GM18951 (cell line): Measurements from ENCODE around the gene MRNIP.

ENCODE experiments used
- POLR2A ChIP-seq: IDR thresholded peaks from 4 replicates; pipeline ENCODE4 v1.6.1; 2011; ENCODE audit warnings: mild to moderate bottlenecking; ENCODE audit not compliant: insufficient read length, insufficient read depth; ENCODE audit errors: extremely low read depth
- in situ Hi-C: fragments of 300-500 bp; cut with MboI; formaldehyde crosslinking; loops from one replicate; pipeline ENCODE4 v1.12.0; 2022; ENCODE audit warnings: low sequenced_read_pairs, mixed read lengths, inconsistent platforms; ENCODE audit not compliant: unreplicated experiment

The MRNIP gene

DNA sequence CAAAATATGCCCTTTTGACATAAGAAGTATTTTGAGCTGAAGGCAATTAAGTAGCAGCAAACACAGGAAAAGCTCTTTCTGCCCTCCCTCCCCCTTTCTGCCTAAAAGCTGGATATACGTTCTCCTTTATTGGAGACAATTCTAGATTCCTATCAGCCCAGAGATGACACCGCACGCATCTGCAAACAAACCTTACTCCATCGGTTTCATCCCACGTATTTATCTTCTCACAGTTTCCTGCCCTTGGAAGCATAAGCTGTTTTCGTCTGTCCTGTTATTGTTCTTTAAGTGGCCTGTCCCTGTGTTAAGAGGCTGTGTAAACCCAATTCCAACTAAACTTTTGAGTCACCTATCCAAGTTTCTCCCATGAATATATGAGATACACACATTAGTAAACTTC is 37.2 kb upstream of the MRNIP start:
- TF ChIP-seq POLR2A: no peak
- in situ Hi-C loops: no loop called here

DNA sequence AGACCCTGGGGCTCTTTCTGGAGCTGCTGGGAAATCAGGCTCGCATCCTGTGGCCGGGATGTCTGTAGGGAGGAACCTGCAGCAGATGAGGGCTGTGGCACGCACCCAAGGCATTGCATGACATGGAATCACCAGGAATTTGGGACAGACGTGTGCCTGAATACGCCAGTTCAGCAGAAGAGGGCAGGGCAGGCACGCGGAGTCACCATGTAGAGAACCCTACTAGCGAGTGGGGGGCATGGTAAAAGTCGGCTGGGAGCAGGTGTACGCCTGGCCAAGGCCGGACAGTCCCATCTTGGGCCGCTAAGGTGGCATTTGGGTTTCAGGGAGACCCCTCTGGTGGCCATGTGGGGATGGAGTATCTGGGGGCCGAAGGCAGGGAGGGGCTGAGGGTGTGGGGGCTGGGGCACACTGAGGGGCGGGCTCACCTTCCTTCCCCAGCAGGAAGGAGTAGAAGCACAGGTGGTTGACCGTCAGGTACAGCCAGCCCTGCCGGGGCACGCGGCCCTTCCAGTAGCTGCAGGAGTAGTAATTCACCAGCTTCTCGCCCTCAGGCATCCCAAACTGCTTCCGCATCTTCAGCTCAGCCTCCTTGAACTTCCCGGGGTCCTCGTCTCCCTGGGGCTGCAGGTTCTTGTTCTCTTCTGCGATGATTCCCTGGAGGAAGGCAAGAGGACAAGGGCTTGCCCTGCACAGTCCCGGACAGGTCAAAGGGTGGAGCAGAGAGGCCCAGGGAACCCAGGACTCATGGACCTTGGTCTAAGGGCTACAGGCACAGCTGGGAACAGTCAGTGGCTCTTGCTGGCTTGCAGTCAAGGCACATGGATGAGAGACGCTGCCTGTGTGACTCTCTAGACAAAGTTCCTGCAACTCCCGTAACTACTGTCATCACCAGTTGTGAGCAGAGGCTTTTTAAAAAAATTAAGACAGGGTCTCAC is 35.6 kb upstream of the MRNIP start:
- in situ Hi-C loops: no loop called here
- TF ChIP-seq POLR2A: no peak

DNA sequence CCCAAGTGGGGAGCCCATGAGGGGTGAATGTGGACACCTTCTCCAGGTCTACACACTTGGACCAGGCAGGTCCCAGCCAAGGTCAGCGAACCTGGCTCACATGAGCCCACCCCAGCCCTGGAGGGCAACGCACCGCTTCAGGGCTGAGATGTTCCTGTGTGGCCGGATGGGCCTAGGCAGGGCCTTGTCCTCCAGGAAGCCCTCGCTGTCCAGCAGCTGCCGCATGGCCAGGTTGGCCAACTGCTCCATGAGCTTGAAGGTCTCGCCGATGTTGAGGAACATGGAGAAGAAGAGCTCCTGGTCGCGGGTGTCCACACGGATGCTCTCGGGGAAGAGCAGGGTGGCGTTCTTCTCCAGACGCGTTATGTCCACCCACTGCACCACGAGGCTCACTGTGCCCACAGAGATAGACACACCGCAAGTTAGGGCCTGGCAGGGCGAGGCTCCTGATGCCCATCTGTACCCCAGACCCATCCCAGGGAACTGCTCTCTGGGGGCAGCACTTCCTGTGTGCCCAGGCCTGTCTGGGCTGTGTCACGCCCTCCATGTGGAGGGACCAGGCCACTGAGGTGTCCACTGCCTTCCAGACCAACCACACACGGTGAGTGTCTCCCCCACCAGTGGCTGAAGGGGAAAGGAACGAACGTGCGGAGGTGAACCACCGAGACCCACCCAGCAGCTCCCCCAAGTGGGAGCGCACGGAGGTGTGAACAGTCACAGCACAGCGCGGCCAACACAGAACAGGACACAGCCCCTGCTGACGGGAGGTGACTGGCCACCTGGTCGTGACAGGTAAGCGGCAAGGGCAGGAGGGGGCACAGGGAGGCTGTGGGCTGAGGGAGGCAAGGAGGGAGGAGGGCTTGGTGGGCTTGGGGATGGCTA is 34.7 kb upstream of the MRNIP start:
- TF ChIP-seq POLR2A: no peak
- in situ Hi-C loops: no loop called here

DNA sequence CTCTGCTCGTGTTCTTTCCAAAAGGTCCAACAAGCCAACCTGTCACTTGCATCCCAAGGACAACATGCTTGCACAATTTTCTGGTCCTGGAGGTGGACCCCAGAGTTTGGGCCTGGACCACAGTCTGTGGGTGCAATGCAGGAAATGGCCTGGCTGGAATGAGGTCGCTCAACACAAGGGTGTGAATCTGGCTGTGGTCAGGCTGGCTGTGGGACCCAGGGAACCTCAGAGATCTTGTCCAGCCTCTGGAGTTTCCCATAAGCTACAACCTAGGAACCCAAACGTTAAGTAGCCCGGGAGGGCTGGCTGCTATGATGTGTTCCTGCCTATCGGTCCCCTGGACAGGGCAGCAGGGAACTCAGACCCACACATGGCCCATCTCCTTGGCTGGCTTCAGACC is 33.6 kb upstream of the MRNIP start:
- in situ Hi-C loops: no loop called here
- TF ChIP-seq POLR2A: no peak

DNA sequence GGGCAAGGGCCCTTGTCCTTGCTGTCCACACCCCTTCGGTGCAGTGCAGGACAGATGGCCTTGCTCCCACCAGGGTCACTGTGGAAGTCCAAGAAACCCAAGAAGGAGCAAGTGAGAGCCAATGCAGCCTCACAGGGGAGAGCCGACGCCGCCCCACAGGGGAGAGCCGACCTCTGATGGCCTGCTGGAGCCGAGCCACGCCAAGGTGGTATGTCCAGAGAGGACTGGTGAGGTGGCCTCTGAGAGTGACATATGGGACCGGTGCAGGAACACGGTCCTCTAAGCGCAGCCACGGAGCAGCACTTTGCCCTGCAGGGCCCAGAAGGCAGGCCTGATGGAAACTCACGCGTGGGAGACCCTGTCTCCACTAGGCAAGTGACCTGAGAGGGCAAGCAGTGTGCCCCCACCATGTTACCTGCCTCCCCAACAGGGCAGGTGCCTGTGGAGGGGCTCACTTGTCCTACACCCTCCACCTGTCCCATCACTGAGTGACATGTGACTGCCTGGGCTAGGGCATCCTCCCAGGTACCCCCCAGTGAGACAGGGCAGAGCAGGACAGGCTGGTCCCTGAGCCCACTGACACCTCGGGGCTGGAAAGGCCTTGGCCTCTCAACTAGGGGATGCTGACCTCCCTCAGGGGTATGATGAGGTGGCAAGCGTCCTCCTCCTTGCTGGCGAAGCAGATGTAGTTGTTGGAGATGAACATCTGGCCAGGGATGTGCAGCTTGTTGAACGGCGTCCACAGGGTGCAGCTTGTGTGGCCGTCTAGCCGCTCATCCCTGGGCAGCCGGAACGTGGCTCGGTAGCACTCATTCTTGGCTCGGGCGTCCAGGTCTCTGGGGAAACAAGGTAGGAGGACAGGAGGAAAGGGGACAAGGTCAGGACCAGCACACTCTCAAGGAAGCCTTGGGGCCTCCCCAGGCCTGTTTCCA is 32.4 kb upstream of the MRNIP start:
- in situ Hi-C loops: no loop called here
- no peak for TF ChIP-seq POLR2A

DNA sequence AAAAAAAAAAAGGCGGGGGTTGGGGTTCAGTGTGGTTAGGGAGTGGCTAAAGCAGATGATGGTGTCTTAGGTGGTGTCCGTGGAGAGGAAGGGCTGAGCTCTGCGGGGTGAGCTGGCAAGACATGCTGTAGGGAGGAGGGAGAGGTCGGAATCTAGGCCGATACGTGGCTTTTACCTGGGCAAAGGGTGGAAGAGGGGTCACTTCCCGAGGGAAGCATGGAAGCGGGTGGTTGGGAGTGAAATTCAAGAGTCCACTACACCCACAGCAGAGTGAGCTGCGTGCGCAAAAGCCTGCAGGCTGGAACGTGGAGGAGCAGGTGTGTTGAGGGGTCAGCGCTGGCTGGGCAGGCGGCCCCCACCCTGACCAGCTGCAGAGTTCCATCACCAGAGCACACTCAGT is 31.3 kb upstream of the MRNIP start:
- no peak for TF ChIP-seq POLR2A
- in situ Hi-C loops: no loop called here

DNA sequence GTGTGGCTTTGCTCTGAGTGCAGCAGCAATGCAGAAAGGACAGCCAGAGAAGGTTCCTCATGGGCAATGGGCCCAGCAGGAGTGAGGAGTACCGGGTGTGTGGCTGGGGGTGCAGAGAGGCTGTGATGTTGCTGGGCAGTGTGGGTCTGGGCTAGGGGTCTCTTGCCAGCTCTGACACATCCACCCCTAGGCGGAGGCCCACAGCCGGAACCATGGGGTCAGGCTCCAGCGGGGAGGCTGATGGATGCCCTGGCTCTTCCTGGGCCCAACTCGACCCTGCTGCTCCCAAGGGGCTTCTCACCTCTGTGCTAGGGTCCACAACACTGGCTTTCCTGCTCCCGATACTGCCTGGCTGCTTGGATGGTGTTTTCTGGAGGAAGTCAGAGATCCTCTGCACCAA is 29.2 kb upstream of the MRNIP start:
- no peak for TF ChIP-seq POLR2A
- in situ Hi-C loops: no loop called here

DNA sequence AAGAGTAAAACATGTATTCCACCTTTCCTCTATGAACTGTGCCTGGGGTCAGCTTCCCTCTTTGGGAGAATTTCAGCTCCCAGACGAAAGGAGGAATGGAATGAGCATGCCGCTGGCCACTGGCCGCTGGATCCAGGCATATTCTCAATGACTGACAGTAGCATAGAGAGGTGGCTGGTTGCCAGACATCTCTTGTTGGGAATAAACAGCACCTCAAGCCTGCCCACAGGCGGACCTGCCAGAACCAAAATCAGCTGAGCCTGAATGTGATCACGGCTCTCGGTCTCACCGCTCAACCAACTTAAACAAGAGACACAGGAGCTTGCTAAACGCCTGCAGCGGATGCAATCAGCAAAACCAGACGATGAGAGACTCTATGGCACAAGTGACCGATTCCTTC is 28.5 kb upstream of the MRNIP start:
- in situ Hi-C loops: no loop called here
- no peak for TF ChIP-seq POLR2A

DNA sequence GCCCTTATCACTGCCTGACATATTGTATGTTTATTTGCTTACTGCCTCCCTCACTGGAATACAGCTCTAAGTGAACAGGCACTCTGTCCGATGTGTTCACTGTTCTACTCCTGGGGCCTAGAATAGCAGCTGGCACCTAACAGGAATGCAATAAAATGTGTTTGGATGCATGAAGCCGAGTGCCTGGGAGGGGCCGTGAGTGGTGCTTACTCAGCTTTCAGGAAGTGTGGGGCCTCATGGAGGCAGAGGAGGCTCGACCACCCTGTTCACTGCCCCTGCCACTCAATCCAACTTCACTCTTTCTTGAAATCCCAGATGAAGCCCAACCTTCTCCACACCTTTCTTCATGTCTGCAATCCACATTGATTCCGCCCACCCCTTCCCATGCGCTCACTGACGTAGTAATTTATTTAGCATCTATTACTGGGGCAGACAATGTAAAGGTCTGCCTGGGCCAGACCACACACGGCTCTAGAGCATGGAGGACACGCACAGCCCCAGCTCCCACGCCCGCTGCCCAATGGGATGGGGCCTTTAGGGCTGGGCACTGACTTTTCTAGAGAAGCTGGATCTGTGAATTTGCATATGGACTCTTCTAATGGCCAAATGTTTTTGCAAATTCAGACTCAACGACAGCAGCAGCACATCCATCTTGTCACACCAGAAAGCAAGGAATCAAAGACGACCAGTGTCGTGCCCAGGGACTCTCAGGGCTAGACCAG is 27.7 kb upstream of the MRNIP start:
- in situ Hi-C loops: no loop called here
- no peak for TF ChIP-seq POLR2A

DNA sequence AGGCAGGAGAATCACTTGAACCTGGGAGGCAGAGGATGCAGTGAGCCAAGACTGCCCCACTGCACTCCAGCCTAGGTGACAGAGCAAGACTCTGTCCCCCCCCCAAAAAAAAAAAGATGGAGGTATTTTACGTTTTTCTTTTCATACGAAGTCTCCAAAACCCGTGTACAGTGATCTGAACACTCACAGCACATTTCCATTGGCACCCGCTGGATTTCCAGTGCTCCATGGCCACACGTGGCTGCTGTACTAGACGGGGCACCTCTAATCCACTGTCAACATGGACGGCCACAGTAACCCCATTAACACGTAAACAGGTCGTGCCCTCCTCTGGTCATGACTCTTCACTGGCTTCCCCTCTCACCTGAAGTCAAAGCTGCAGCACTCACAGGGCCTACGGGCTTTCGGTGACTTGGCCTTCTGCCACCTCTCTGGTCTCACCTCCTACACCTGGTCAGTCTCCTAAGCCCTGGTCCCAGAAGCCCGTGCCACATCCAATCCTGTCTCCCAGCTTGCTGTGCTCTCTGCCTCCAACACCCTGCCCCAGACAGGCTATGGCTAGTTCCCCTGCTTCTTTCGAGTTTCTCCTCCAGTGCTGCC is 27.0 kb upstream of the MRNIP start:
- TF ChIP-seq POLR2A: no peak
- in situ Hi-C loops: no loop called here

DNA sequence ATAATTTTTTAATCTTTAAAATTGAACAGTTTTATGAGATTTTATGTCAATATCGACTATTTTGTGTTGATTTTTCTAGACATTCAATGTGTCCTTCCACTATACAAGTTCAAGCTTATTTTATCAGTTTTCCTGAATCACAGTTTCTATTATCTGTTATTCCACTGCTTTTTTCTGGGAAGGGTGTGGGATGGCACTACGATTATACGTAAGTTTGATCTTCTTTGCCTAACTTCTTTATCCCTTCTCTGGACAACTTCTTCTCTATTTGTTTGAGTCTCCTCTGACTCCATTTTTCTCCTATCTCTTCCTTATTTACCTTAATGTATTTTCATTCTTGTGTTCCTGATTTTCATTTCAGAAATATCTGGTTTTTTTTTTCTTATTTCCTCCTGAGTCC is 24.5 kb upstream of the MRNIP start:
- in situ Hi-C loops: no loop called here
- TF ChIP-seq POLR2A: no peak

DNA sequence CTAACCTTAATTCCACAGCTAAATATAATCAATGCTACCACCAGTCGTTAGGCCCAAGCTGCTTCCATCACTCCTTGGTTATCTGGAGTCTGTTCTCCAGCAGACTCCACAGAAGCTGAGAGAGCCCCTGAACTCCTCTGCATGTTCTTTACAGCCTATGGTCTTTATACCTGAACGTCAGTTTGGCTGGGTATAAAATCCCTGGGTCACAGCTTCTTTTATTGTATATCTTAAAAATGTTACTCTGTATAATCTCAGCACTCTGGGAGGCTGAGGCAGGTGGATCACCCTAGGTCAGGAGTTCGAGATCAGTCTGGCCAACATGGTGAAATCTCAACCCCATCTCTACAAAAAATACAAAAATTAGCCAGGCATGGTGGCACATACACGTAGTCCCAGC is 23.7 kb upstream of the MRNIP start:
- no peak for TF ChIP-seq POLR2A
- in situ Hi-C loops: no loop called here
